GM23248 (cell line): ENCODE results near the gene MBOAT1.

Experiments
- EZH2 ChIP-seq: fragments of 200-600 bp; sonication (generic); IDR thresholded peaks from 2 replicates; pipeline ENCODE4 v1.6.1; 2018; ENCODE audit warnings: antibody characterized with exemption, mild to moderate bottlenecking; ENCODE audit not compliant: insufficient read depth, poor library complexity, severe bottlenecking
- EZH2phosphoT487 ChIP-seq: fragments of 200-600 bp; sonication (generic); IDR thresholded peaks from 2 replicates; pipeline ENCODE4 v1.6.1; 2018; ENCODE audit warnings: antibody characterized with exemption, moderate library complexity, mild to moderate bottlenecking, low read depth; ENCODE audit not compliant: insufficient read depth

DNA sequence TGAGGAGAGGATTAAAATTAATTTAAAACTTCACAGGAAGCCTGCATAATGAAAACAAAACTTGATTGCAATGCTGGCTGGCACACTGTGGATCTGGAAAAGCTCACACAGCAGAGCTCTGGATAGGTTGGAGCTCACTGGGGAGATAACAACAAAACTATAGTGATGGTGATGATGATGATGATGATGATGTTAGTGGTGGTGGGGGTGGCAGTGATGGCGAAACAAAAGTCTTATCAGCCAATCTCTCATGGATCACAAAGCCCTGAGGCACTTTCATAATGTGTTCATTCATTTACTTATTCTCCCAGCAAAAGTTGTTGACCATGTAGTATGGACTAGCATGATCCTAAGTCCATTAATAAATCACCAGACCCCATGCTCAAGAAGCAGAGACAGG, 152.0 kb downstream of the MBOAT1 start:
- TF ChIP-seq EZH2 (no peak), EZH2phosphoT487 (no peak)
